ENCODE measurements around the gene PRICKLE4. TPM values are rescaled to one million over a fixed set of nuclear protein-coding genes. Genes with fewer than 3 reads are reported as not detected.

The PRICKLE4 gene
- polyA plus RNA-seq, 1 donor from 2014 or later = 1.3 TPM

DNA sequence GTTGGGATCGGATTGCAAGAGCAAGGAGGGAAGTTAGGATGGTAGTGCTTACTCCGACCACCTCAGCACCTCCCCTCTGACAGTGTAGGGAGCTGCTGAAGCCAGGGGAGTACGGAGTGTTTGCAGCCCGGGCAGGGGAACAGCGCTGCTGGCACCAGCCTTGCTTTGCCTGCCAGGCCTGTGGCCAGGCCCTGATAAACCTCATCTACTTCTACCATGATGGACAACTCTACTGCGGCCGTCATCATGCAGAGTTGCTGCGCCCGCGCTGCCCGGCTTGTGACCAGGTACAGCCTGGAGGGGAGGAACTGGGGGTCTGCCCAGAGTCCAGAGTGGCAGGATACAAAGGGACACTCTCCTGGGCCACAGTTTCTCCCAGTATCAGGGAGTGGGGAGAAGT lies 4.7 kb downstream of the PRICKLE4 start:
- Histone ChIP-seq H3F3A (ENCODE audit: insufficient read depth, low read length, poor library complexity, severe bottlenecking) (no peaks in the 10 kb centered on the region), H3K27me3 (ENCODE audit: insufficient read depth, low read depth, low read length) (no peaks in the 10 kb centered on the region), H3K79me2 (replicated peaks; ENCODE audit: insufficient read depth, low read length) (peaks cover 3% of the 10 kb centered on the region), H3K27ac (ENCODE audit: low read length) (no peak overlapping the region), H3K4me3 (ENCODE audit: low read length) (peak overlapping the region; percentile 76), H3K4me2 (ENCODE audit: low read length) (no peak overlapping the region), H2AFZ (ENCODE audit: low read depth, low read length) (no peak overlapping the region), H4K20me1 (ENCODE audit: insufficient read depth) (no peaks in the 10 kb centered on the region), H3K9me3 (ENCODE audit: low read length) (no peaks in the 10 kb centered on the region), H3K9me2 (ENCODE audit: insufficient read depth, low read length) (no peaks in the 10 kb centered on the region), H3K9ac (ENCODE audit: low read length) (no peak overlapping the region), H3K36me3 (ENCODE audit: insufficient read depth, low read length) (no peaks in the 10 kb centered on the region)
- TF ChIP-seq MXI1 (conservative IDR thresholded peaks at IDR 0.05; ENCODE audit: poor library complexity, severe bottlenecking) = no peak
- TF ChIP-seq SMC3 (conservative IDR thresholded peaks at IDR 0.05; ENCODE audit: poor library complexity) = no peak
- TF ChIP-seq RAD21 (conservative IDR thresholded peaks at IDR 0.05) = no peak
- no peak for TF ChIP-seq TAF1 (IDR thresholded peaks at IDR 0.05; ENCODE audit: low read depth)
- TF ChIP-seq, protein P1, sequence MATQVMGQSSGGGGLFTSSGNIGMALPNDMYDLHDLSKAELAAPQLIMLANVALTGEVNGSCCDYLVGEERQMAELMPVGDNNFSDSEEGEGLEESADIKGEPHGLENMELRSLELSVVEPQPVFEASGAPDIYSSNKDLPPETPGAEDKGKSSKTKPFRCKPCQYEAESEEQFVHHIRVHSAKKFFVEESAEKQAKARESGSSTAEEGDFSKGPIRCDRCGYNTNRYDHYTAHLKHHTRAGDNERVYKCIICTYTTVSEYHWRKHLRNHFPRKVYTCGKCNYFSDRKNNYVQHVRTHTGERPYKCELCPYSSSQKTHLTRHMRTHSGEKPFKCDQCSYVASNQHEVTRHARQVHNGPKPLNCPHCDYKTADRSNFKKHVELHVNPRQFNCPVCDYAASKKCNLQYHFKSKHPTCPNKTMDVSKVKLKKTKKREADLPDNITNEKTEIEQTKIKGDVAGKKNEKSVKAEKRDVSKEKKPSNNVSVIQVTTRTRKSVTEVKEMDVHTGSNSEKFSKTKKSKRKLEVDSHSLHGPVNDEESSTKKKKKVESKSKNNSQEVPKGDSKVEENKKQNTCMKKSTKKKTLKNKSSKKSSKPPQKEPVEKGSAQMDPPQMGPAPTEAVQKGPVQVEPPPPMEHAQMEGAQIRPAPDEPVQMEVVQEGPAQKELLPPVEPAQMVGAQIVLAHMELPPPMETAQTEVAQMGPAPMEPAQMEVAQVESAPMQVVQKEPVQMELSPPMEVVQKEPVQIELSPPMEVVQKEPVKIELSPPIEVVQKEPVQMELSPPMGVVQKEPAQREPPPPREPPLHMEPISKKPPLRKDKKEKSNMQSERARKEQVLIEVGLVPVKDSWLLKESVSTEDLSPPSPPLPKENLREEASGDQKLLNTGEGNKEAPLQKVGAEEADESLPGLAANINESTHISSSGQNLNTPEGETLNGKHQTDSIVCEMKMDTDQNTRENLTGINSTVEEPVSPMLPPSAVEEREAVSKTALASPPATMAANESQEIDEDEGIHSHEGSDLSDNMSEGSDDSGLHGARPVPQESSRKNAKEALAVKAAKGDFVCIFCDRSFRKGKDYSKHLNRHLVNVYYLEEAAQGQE (IDR thresholded peaks at IDR 0.05; ENCODE audit: borderline replicate concordance) = no peak
- TF ChIP-seq, protein P2, sequence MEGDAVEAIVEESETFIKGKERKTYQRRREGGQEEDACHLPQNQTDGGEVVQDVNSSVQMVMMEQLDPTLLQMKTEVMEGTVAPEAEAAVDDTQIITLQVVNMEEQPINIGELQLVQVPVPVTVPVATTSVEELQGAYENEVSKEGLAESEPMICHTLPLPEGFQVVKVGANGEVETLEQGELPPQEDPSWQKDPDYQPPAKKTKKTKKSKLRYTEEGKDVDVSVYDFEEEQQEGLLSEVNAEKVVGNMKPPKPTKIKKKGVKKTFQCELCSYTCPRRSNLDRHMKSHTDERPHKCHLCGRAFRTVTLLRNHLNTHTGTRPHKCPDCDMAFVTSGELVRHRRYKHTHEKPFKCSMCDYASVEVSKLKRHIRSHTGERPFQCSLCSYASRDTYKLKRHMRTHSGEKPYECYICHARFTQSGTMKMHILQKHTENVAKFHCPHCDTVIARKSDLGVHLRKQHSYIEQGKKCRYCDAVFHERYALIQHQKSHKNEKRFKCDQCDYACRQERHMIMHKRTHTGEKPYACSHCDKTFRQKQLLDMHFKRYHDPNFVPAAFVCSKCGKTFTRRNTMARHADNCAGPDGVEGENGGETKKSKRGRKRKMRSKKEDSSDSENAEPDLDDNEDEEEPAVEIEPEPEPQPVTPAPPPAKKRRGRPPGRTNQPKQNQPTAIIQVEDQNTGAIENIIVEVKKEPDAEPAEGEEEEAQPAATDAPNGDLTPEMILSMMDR (IDR thresholded peaks at IDR 0.05; ENCODE audit: poor library complexity, severe bottlenecking) = no peak
- no peak for TF ChIP-seq POLR2AphosphoS5 (IDR thresholded peaks at IDR 0.05)
- TF ChIP-seq EP300 (conservative IDR thresholded peaks at IDR 0.05; ENCODE audit: poor library complexity, severe bottlenecking) = no peak
- no peak for TF ChIP-seq EZH2 (IDR thresholded peaks at IDR 0.05; ENCODE audit: borderline replicate concordance, insufficient read depth, low read length, poor library complexity, severe bottlenecking)

DNA sequence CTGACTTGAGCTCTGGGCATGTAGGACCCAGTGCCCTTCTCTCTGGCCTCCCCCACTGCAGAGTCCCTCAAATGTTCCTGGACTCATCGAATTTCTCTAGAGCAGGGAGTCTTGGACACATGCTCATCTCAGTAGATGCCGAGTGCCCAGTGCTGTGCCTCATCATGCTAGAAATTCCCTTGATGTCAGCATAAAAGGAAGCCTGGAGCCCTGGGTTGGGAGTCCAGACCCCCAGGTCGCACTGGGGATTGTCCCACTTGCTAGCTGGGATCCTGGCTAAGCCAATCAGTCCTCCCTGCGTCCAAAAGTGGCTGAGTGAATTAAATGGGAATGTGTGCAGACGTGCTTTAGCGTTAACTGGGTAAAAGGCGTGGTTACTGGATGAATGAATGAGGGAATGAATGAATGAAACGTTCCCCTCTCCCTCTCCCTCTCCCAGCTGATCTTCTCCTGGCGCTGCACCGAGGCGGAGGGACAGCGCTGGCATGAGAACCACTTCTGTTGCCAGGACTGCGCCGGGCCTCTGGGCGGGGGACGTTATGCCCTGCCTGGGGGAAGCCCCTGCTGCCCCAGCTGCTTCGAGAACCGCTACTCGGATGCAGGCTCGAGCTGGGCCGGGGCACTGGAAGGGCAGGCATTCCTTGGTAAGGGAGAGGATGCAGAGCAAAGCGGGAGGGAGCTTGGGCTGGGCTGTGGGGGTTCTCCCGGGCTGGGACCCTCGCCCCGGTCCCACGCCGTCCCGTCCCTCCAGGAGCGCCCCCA lies 5.3 kb downstream of the PRICKLE4 start:
- peak overlapping the region; percentile 65 for H2AFZ ChIP-seq (ENCODE audit: low read depth, low read length)
- H3K27ac ChIP-seq (ENCODE audit: low read length) = peak overlapping the region; percentile 79
- H3K79me2 ChIP-seq (replicated peaks; ENCODE audit: insufficient read depth, low read length) = peaks cover 3% of the 10 kb centered on the region
- H3K36me3 ChIP-seq (ENCODE audit: insufficient read depth, low read length) = no peaks in the 10 kb centered on the region
- H3K4me2 ChIP-seq (ENCODE audit: low read length) = peak overlapping the region; percentile 97
- no peaks in the 10 kb centered on the region for H3K9me3 ChIP-seq (ENCODE audit: low read length)
- H3K9ac ChIP-seq (ENCODE audit: low read length) = peak overlapping the region; percentile 75
- H3K27me3 ChIP-seq (ENCODE audit: insufficient read depth, low read depth, low read length) = no peaks in the 10 kb centered on the region
- no peak for TF ChIP-seq EP300 (conservative IDR thresholded peaks at IDR 0.05; ENCODE audit: poor library complexity, severe bottlenecking)
- peak; percentile 11 for TF ChIP-seq MXI1 (conservative IDR thresholded peaks at IDR 0.05; ENCODE audit: poor library complexity, severe bottlenecking)
- H3F3A ChIP-seq (ENCODE audit: insufficient read depth, low read length, poor library complexity, severe bottlenecking) = no peaks in the 10 kb centered on the region
- H3K4me3 ChIP-seq (ENCODE audit: low read length) = peak overlapping the region; percentile 76
- H4K20me1 ChIP-seq (ENCODE audit: insufficient read depth) = no peaks in the 10 kb centered on the region
- no peaks in the 10 kb centered on the region for H3K9me2 ChIP-seq (ENCODE audit: insufficient read depth, low read length)
